GM12878 (cell line): ENCODE results near the gene SMIM35. TPM values are rescaled to one million over a fixed set of nuclear protein-coding genes. Genes with fewer than 3 reads are reported as not detected.

Experiments
- ATAC-seq: fragments of 200-7000 bp; cut with Tn5 transposase; 3 replicates; pipeline ENCODE4 v1.9.1; 2020; ENCODE audit warnings: mild to moderate bottlenecking, moderate library complexity
- BruUV-seq: library from RNA; stranded (reverse); fragments of 400-500 nt; replicated peaks from 2 replicates; lab custom pipeline; 2021; lab: Mats Ljungman, UMichigan
- CTCF ChIA-PET: fragments of 300-600 bp; sonication (Branson Sonifier 250); formaldehyde crosslinking; extraction: SDS; loops from one replicate; lab custom pipeline; 2021; ENCODE audit warnings: inconsistent platforms; lab: Yijun Ruan, JAX
- POLR2A ChIA-PET: fragments of 350-600 bp; formaldehyde crosslinking; extraction: SDS; loops from one replicate; lab custom pipeline; 2021; ENCODE audit warnings: inconsistent platforms; lab: Charles Lee
- RAD21 ChIA-PET: fragments of 300-600 bp; sonication (Branson Sonifier 250); formaldehyde crosslinking; loops from one replicate; lab custom pipeline; 2023; ENCODE audit warnings: antibody characterized with exemption; ENCODE audit not compliant: unreplicated experiment; lab: Charles Lee
- SMC1A ChIA-PET: fragments of 300-600 bp; sonication (Branson Sonifier 250); formaldehyde crosslinking; loops from one replicate; lab custom pipeline; 2023; ENCODE audit not compliant: unreplicated experiment, uncharacterized antibody; lab: Charles Lee
- DNase-seq: peaks from one replicate; pipeline ENCODE4 v3.0.0-alpha.2; 2011; ENCODE audit warnings: low read depth, low spot score
- FAIRE-seq: peaks from 3 replicates; lab custom pipeline; 2011; peaks lifted over from hg19 to GRCh38; lab: Jason Lieb, UNC
- H2AFZ ChIP-seq: 2 replicates; pipeline ENCODE4 v1.6.0; 2011; ENCODE audit warnings: low read depth, low read length, control low read depth; ENCODE audit not compliant: control insufficient read depth
- H3K27ac ChIP-seq: 2 replicates; pipeline ENCODE4 v1.5.1; 2011; ENCODE audit warnings: control low read depth; ENCODE audit not compliant: control insufficient read depth, insufficient read depth
- H3K27me3 ChIP-seq, 2 experiments: replicated peaks in 1 of 2; 2 replicates each; pipeline versions ENCODE4 v1.6.0 to v1.6.1; 2011; ENCODE audit warnings: low read length in 1 of 2; ENCODE audit not compliant: control insufficient read depth in 2 of 2, insufficient read depth in 2 of 2
- H3K36me3 ChIP-seq, 2 experiments: 2 replicates each; pipeline ENCODE4 v1.5.1; 2011; ENCODE audit warnings: low read length in 1 of 2; ENCODE audit not compliant: control insufficient read depth in 2 of 2, insufficient read depth in 2 of 2
- H3K4me1 ChIP-seq: 2 replicates; pipeline ENCODE4 v1.6.1; 2011; ENCODE audit warnings: mild to moderate bottlenecking, low read length, moderate library complexity, mixed read lengths; ENCODE audit not compliant: control insufficient read depth, insufficient read depth
- H3K4me2 ChIP-seq: 2 replicates; pipeline ENCODE4 v1.6.0; 2011; ENCODE audit warnings: control low read depth; ENCODE audit not compliant: control insufficient read depth, insufficient read depth
- H3K4me3 ChIP-seq: fragments of 200-600 bp; sonication (generic); 2 replicates; pipeline ENCODE4 v1.5.1; 2016
- H3K79me2 ChIP-seq: 2 replicates; pipeline ENCODE4 v1.6.0; 2011; ENCODE audit warnings: low read length; ENCODE audit not compliant: control insufficient read depth, insufficient read depth
- H3K9ac ChIP-seq: 2 replicates; pipeline ENCODE4 v1.8.0; 2011; ENCODE audit warnings: low read length, control low read depth, mixed read lengths; ENCODE audit not compliant: control insufficient read depth, insufficient read depth
- H3K9me3 ChIP-seq: replicated peaks from 3 replicates; pipeline ENCODE4 v1.5.1; 2011; ENCODE audit warnings: mild to moderate bottlenecking, low read length; ENCODE audit not compliant: control insufficient read depth, insufficient read depth
- H4K20me1 ChIP-seq: 2 replicates; pipeline ENCODE4 v1.6.0; 2011; ENCODE audit not compliant: control insufficient read depth, insufficient read depth
- CEBPZ ChIP-seq: fragments of 150-350 bp; IDR thresholded peaks from 2 replicates; pipeline ENCODE4 v1.6.1; 2016; ENCODE audit warnings: low read depth, low read length
- JUND ChIP-seq: IDR thresholded peaks from 2 replicates; pipeline ENCODE4 v1.6.1; 2012; ENCODE audit warnings: low read depth, mild to moderate bottlenecking, low read length, improper control_type of control experiment, moderate library complexity
- SPI1 ChIP-seq: IDR thresholded peaks from 2 replicates; pipeline ENCODE4 v1.6.1; 2011; ENCODE audit warnings: low read depth, mild to moderate bottlenecking, low read length, moderate library complexity, borderline replicate concordance; ENCODE audit not compliant: insufficient read depth
- ZBTB33 ChIP-seq: fragments of 450-650 bp; IDR thresholded peaks from 2 replicates; pipeline ENCODE4 v1.6.1; 2017; ENCODE audit warnings: mild to moderate bottlenecking
- WGBS: methylation state at CpG from one replicate; pipeline ENCODE4 v1.1.6; 2016; ENCODE audit warnings: low lambda C conversion rate; ENCODE audit not compliant: insufficient replicate concordance, insufficient coverage; ENCODE audit errors: missing lambda C conversion rate; 5-methylcytosine and 5-hydroxymethylcytosine counted together
- in situ Hi-C: fragments of 300-500 bp; cut with MboI; formaldehyde crosslinking; loops from 9 replicates; pipeline ENCODE4 v1.14.3; 2018; ENCODE audit warnings: mixed read lengths
- intact Hi-C: fragments of 100-400 bp; cut with micrococcal nuclease; formaldehyde crosslinking; loops from one replicate; pipeline ENCODE4 v1.14.2; 2022; ENCODE audit not compliant: unreplicated experiment
- polyA plus RNA-seq, 11 experiments: library from polyadenylated mRNA; depleted of rRNA in 4 of 11; unstranded in 6 of 11; stranded (reverse) in 5 of 11; fragments of >200 nt; fragmentation: Nextera tagmentation in 4 of 11; fragmentation: Illumina TruSeq in 1 of 11; extraction: Ambion mirVana in 4 of 11; extraction: Trizol in 1 of 11; gene quantifications; 1 replicate in 1 of 11; 2 replicates in 10 of 11; pipeline versions ENCODE4 v1.2.1 to v1.2.3, GENCODE V29; 2011 to 2016; ENCODE audit warnings: inconsistent platforms in 2 of 11, missing spikeins in 2 of 11, low read depth in 1 of 11
- total RNA-seq, 4 experiments: library from RNA; depleted of rRNA in 3 of 4; stranded (reverse); fragments of >200 nt in 3 of 4; fragmentation: Illumina TruSeq in 1 of 4; extraction: Trizol in 1 of 4; gene quantifications; 2 replicates each; pipeline versions ENCODE4 v1.2.1 to v1.2.3, GENCODE V29; 2013 to 2021
- TF ChIP-seq, protein P1 (sequence below): fragments of 450-650 bp; IDR thresholded peaks from 2 replicates; pipeline ENCODE4 v1.6.1; 2017; ENCODE audit warnings: mild to moderate bottlenecking, moderate library complexity

SMIM35 gene
- total and polyA plus RNA-seq, 10 of the 15 experiments (the other 5 are each of a cell fraction or from before 2014, with no cell fraction given) = 0.02 to 1.1 (median 0.05) TPM; not detected in 5

GRCh38 chr11:118088531-118088930 is 1.8 kb upstream of the SMIM35 start (continued):
- TF ChIP-seq CEBPZ = no peak

DNA sequence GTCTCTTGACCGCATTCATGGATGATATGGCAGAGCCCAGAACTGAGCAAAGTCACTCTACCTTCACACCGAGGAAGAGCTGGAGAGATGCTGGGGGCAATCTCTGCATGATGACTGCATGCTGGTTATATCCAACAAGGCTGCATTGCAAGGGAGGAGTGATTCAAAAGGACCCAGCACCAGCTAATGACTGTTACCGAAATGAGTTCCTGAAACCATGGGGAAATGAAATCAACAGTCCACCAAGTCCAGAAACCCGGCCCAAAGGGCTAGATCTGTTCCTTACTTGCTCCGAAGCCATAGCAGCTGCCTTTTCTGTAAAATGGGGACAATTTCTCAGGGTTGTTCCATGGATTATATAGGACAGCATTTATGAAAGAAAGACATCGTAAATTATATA is 1.2 kb upstream of the SMIM35 start:
- ChIA-PET RAD21 (no interaction called here), SMC1A (interaction anchor here (1.1 to 1.2 kb wide), 2 partner anchors 8 to 31 kb away, joined by 3 to 4 read pairs; no protein-coding TSS in a partner anchor), POLR2A (no interaction called here), CTCF (interaction anchor here (0.9 to 1.1 kb wide), 4 partner anchors 31 to 83 kb away, joined by 3 read pairs; no protein-coding TSS in a partner anchor)
- no TSS peak for BruUV-seq
- Histone ChIP-seq H2AFZ (no peak overlapping the region), H3K79me2 (no peaks in the 10 kb centered on the region), H3K36me3 (no peaks in the 10 kb centered on the region), H3K27ac (no peak overlapping the region), H3K4me3 (no peak overlapping the region), H3K4me2 (no peak overlapping the region), H3K9ac (no peak overlapping the region), H4K20me1 (no peaks in the 10 kb centered on the region), H3K4me1 (no peaks in the 10 kb centered on the region; the same call in 1 of the 2 replicates), H3K9me3 (peaks cover 19% of the 10 kb centered on the region; the same call in 2 of the 3 replicates), H3K27me3 (no peaks in the 10 kb centered on the region)
- 38% methylated on average over 6 of the region's 6 CpGs for WGBS
- in situ Hi-C loops (no loop called here), intact Hi-C loops (no loop called here)
- no peak for ATAC-seq
- TF ChIP-seq JUND = no peak
- TF ChIP-seq SPI1 = no peak
- TF ChIP-seq, protein P1, sequence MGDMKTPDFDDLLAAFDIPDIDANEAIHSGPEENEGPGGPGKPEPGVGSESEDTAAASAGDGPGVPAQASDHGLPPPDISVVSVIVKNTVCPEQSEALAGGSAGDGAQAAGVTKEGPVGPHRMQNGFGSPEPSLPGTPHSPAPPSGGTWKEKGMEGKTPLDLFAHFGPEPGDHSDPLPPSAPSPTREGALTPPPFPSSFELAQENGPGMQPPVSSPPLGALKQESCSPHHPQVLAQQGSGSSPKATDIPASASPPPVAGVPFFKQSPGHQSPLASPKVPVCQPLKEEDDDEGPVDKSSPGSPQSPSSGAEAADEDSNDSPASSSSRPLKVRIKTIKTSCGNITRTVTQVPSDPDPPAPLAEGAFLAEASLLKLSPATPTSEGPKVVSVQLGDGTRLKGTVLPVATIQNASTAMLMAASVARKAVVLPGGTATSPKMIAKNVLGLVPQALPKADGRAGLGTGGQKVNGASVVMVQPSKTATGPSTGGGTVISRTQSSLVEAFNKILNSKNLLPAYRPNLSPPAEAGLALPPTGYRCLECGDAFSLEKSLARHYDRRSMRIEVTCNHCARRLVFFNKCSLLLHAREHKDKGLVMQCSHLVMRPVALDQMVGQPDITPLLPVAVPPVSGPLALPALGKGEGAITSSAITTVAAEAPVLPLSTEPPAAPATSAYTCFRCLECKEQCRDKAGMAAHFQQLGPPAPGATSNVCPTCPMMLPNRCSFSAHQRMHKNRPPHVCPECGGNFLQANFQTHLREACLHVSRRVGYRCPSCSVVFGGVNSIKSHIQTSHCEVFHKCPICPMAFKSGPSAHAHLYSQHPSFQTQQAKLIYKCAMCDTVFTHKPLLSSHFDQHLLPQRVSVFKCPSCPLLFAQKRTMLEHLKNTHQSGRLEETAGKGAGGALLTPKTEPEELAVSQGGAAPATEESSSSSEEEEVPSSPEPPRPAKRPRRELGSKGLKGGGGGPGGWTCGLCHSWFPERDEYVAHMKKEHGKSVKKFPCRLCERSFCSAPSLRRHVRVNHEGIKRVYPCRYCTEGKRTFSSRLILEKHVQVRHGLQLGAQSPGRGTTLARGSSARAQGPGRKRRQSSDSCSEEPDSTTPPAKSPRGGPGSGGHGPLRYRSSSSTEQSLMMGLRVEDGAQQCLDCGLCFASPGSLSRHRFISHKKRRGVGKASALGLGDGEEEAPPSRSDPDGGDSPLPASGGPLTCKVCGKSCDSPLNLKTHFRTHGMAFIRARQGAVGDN = no peak
- no peak for TF ChIP-seq ZBTB33
- no peak for FAIRE-seq
- DNase-seq = no peak
